B cell (primary cell): Measurements from ENCODE around the gene OSR1. TPM values are rescaled to one million over a fixed set of nuclear protein-coding genes. Genes with fewer than 3 reads are reported as not detected.
A peak's percentile ranks its signal among the peaks of the same experiment; 100 is the strongest.

ENCODE experiments used
- ATAC-seq: fragments of 200-7000 bp; cut with Tn5 transposase; one replicate; pipeline ENCODE4 v1.10.0; 2021; ENCODE audit warnings: low read depth, mild to moderate bottlenecking, moderate number of reproducible peaks, moderate library complexity
- CTCF ChIA-PET: fragments of 350-600 bp; sonication (Branson Sonifier 250); formaldehyde crosslinking; loops from one replicate; lab custom pipeline; 2021; ENCODE audit warnings: antibody characterized with exemption, inconsistent platforms; lab: Charles Lee
- POLR2A ChIA-PET: fragments of 350-600 bp; sonication (Branson Sonifier 250); formaldehyde crosslinking; loops from one replicate; lab custom pipeline; 2021; ENCODE audit warnings: antibody characterized with exemption; lab: Charles Lee
- DNase-seq: peaks from one replicate; pipeline ENCODE4 v3.0.0; 2013
- H2AFZ ChIP-seq: 2 replicates; pipeline ENCODE4 v1.6.1; 2012; ENCODE audit warnings: mild to moderate bottlenecking, low read depth, low read length; ENCODE audit not compliant: insufficient read depth, poor library complexity, severe bottlenecking
- H3K27ac ChIP-seq, 2 donors: 1 replicate in 1 of 2; 2 replicates in 1 of 2; pipeline ENCODE4 v1.5.1; 2012 to 2013; ENCODE audit warnings: low read length in 2 of 2, mild to moderate bottlenecking in 2 of 2, moderate library complexity in 1 of 2
- H3K27me3 ChIP-seq, 4 experiments: fragments of 200-600 bp in 1 of 4; sonication (generic) in 1 of 4; replicated peaks in 1 of 4; 1 replicate in 2 of 4; 2 replicates in 2 of 4; pipeline versions ENCODE4 v1.6.1 to v1.7.0; 2013 to 2016; ENCODE audit warnings: low read length in 3 of 4, mild to moderate bottlenecking in 2 of 4, mixed read lengths in 1 of 4, moderate library complexity in 1 of 4; ENCODE audit not compliant: insufficient read depth in 4 of 4, control insufficient read depth in 3 of 4; ENCODE audit errors: control extremely low read depth in 1 of 4
- H3K36me3 ChIP-seq, 2 experiments: replicated peaks in 1 of 2; 1 replicate in 1 of 2; 2 replicates in 1 of 2; pipeline versions ENCODE4 v1.6.1 to v1.7.1; 2013; ENCODE audit warnings: low read length in 1 of 2; ENCODE audit not compliant: insufficient read depth in 2 of 2, control insufficient read depth in 1 of 2; ENCODE audit errors: control extremely low read depth in 1 of 2, extremely low read depth in 1 of 2
- H3K4me1 ChIP-seq, 2 donors: fragments of 200-600 bp in 1 of 2; sonication (generic) in 1 of 2; 1 replicate in 1 of 2; 2 replicates in 1 of 2; pipeline versions ENCODE4 v1.5.1 to v1.6.1; 2013 to 2017; ENCODE audit warnings: low read length in 2 of 2; ENCODE audit not compliant: control insufficient read depth in 2 of 2, insufficient read depth in 2 of 2
- H3K4me2 ChIP-seq: replicated peaks from 2 replicates; pipeline ENCODE3; 2012; ENCODE audit warnings: mild to moderate bottlenecking, low read depth, low read length; ENCODE audit not compliant: poor library complexity, severe bottlenecking
- H3K4me3 ChIP-seq, 5 experiments: fragments of 200-600 bp in 1 of 5; sonication (generic) in 1 of 5; 1 replicate in 3 of 5; 2 replicates in 2 of 5; pipeline versions ENCODE4 v1.5.1 to v1.7.0; 2011 to 2016; ENCODE audit warnings: low read length in 4 of 5, mild to moderate bottlenecking in 4 of 5, low read depth in 2 of 5, control low read depth in 1 of 5, moderate library complexity in 1 of 5; ENCODE audit not compliant: insufficient read depth in 1 of 5; ENCODE audit errors: control extremely low read depth in 1 of 5, extremely low read depth in 1 of 5
- H3K79me2 ChIP-seq: fragments of 200-600 bp; sonication (generic); one replicate; pipeline ENCODE4 v1.6.0; 2016; ENCODE audit warnings: low read length; ENCODE audit not compliant: control insufficient read depth, insufficient read depth
- H3K9ac ChIP-seq: fragments of 200-600 bp; sonication (generic); 2 replicates; pipeline ENCODE4 v1.6.1; 2017; ENCODE audit warnings: mild to moderate bottlenecking, low read length, moderate library complexity
- H3K9me3 ChIP-seq, 3 donors: one replicate each; pipeline versions ENCODE4 v1.6.1 to v1.7.1; 2013; ENCODE audit warnings: low read length in 2 of 3; ENCODE audit not compliant: control insufficient read depth in 2 of 3, insufficient read depth in 1 of 3; ENCODE audit errors: control extremely low read depth in 1 of 3
- H4K20me1 ChIP-seq: 2 replicates; pipeline ENCODE4 v1.6.0; 2012; ENCODE audit warnings: mild to moderate bottlenecking, low read length; ENCODE audit not compliant: insufficient read depth, control insufficient read depth, poor library complexity, severe bottlenecking
- H3K27ac Mint-ChIP-seq: one replicate; pipeline ENCODE4 v1.8.0; 2021; ENCODE audit warnings: mixed read lengths
- H3K27me3 Mint-ChIP-seq: one replicate; pipeline ENCODE4 v1.8.0; 2021; ENCODE audit warnings: mixed read lengths
- H3K4me1 Mint-ChIP-seq: one replicate; pipeline ENCODE4 v1.8.0; 2021; ENCODE audit warnings: mixed read lengths
- H3K4me3 Mint-ChIP-seq: one replicate; pipeline ENCODE4 v1.8.0; 2021; ENCODE audit warnings: mixed read lengths
- H3K9me3 Mint-ChIP-seq: one replicate; pipeline ENCODE4 v1.8.0; 2022; ENCODE audit warnings: mixed read lengths; ENCODE audit not compliant: insufficient read depth
- CTCF ChIP-seq: fragments of 200-600 bp; IDR thresholded peaks from one replicate; pipeline ENCODE4 v1.8.0; 2022; ENCODE audit warnings: antibody characterized with exemption, mild to moderate bottlenecking
- EZH2 ChIP-seq: IDR thresholded peaks from 2 replicates; pipeline ENCODE4 v1.6.1; 2012; ENCODE audit warnings: borderline replicate concordance, low read depth, mild to moderate bottlenecking, moderate library complexity, low read length; ENCODE audit not compliant: insufficient read depth, poor library complexity, severe bottlenecking
- WGBS: methylation state at CpG from one replicate; pipeline ENCODE4 v1.1.5; 2013; ENCODE audit warnings: missing lambda C conversion rate; ENCODE audit not compliant: insufficient coverage; 5-methylcytosine and 5-hydroxymethylcytosine counted together
- intact Hi-C: fragments of 100-400 bp; cut with micrococcal nuclease; formaldehyde crosslinking; loops from one replicate; pipeline ENCODE4 v1.10.0; 2022
- polyA plus RNA-seq: library from polyadenylated mRNA; depleted of rRNA; stranded (reverse); fragments of >200 nt; gene quantifications from 2 replicates; pipeline ENCODE4 v1.2.3, GENCODE V29; 2012
- total RNA-seq, 2 donors: library from RNA; stranded (reverse); fragments of 120-200 nt in 1 of 2; gene quantifications; 1 replicate in 1 of 2; 2 replicates in 1 of 2; pipeline versions ENCODE4 v1.2.3 to v1.2.4, GENCODE V29; 2013 to 2022

OSR1 gene
- total and polyA plus RNA-seq, 2 donors (not counting 1 experiment from before 2014, with no cell fraction given), result not detected

DNA sequence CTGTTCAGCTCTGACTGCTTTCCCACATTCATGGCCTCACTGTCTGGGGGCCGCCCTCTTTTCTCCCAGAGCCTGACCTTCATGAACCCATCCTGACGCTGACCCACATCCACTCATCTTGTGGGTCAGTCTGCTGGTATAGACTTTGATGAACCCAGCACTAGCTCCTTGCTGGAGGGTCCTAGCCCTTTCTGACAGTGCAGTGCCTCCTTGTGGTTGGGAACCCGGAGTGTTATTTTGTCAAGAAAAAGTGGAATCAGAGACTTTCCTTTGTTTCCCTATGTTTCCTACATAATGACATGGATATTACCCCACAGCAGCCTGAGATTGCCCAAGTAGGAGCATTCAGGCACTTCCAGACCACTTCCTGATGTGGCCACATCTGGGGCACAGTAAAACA, 19.3 kb upstream of the OSR1 start:
- CTCF ChIA-PET, result interaction anchor here (1.7 to 2.9 kb wide), 2 partner anchors 11 to 857 kb away, joined by 8 to 24 read pairs; no protein-coding TSS in a partner anchor
- intact Hi-C loops, result no loop called here

GRCh38 chr2:19373352-19373751, 14.9 kb upstream of the OSR1 start:
- CTCF ChIA-PET, result interaction anchor here (1.1 kb wide), 1 partner anchor 10 kb away, joined by 3 read pairs; no protein-coding TSS in a partner anchor
- POLR2A ChIA-PET, result no interaction called here
- Histone ChIP-seq H3K4me2 (no peak overlapping the region), H3K79me2 (no peaks in the 10 kb centered on the region), H4K20me1 (no peaks in the 10 kb centered on the region), H3K27ac (no peak overlapping the region), H3K4me1 (no peaks in the 10 kb centered on the region), H3K27me3 (peaks cover 0 to 13% (median 10%) of the 10 kb centered on the region in 4 experiments), H3K36me3 (no peaks in the 10 kb centered on the region), H3K9me3 (peaks cover 0 to 3% (median 0%) of the 10 kb centered on the region in 3 donors), H3K4me3 (no peak overlapping the region), H2AFZ (no peak overlapping the region), H3K9ac (no peak overlapping the region)
- intact Hi-C loops, result no loop called here
- no peak for ATAC-seq
- DNase-seq, result no peak
- WGBS, result 82% methylated on average over 1 of the region's 2 CpGs
- Mint-ChIP-seq H3K27me3 (peaks cover 52% of the 10 kb centered on the region), H3K9me3 (no peaks in the 10 kb centered on the region), H3K4me1 (no peaks in the 10 kb centered on the region), H3K27ac (no peak overlapping the region), H3K4me3 (no peak overlapping the region)
- TF ChIP-seq CTCF (no peak), EZH2 (no peak)

More for the DNA sequence above, 19.3 kb upstream of the OSR1 start:
- Mint-ChIP-seq H3K4me3 (no peak overlapping the region), H3K27me3 (peaks cover 47% of the 10 kb centered on the region), H3K27ac (no peak overlapping the region), H3K4me1 (no peaks in the 10 kb centered on the region), H3K9me3 (no peaks in the 10 kb centered on the region)
- DNase-seq (no peak), ATAC-seq (no peak)
- H3K79me2 ChIP-seq, result no peaks in the 10 kb centered on the region
- no peaks in the 10 kb centered on the region for H3K4me1 ChIP-seq
- H3K9me3 ChIP-seq, result peaks cover 0 to 3% (median 0%) of the 10 kb centered on the region in 3 donors
- H3K9ac ChIP-seq, result no peak overlapping the region
- 96% methylated on average over 3 of the region's 3 CpGs for WGBS
- TF ChIP-seq CTCF (peak; percentile 17), EZH2 (no peak)
- H3K36me3 ChIP-seq, result no peaks in the 10 kb centered on the region
- H3K4me3 ChIP-seq, result no peak overlapping the region
- H3K27ac ChIP-seq, result no peak overlapping the region
- H4K20me1 ChIP-seq, result no peaks in the 10 kb centered on the region
- POLR2A ChIA-PET, result no interaction called here
- H2AFZ ChIP-seq, result no peak overlapping the region
- peaks cover 0 to 8% (median 6%) of the 10 kb centered on the region in 4 experiments for H3K27me3 ChIP-seq
- H3K4me2 ChIP-seq, result no peak overlapping the region
